ENCODE results near the gene IFNA6. TPM values are rescaled to one million over a fixed set of nuclear protein-coding genes. Genes with fewer than 3 reads are reported as not detected.
A peak's percentile ranks its signal among the peaks of the same experiment; 100 is the strongest.

IFNA6 gene
- total and polyA plus RNA-seq, 2 donors (not counting 1 experiment from before 2014, with no cell fraction given) = not detected

DNA sequence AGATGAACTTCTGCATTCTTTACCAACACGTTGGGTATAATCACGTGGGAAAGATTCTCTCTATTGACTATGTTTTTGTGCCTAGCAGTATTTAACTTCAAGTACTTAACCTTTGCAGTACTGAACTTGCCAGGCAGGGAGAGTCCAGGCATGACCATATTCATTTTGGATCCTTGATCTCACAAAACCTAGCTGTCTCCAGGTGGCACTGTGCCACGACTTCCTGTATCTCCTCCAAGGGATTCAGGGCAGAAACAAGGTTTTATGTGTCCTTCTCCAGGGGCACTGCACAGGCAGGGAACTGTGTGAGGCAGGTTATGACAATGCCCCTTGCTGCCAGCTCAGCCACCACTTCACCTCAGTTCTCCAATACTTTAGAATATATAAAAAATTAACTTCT is 33.8 kb downstream of the IFNA6 start:
- no peaks in the 10 kb centered on the region for H3K36me3 ChIP-seq (ENCODE audit: control insufficient read depth, insufficient read depth, low read length)
- H3K4me1 ChIP-seq (ENCODE audit: control insufficient read depth, extremely low read depth, insufficient read depth, low read length) = no peaks in the 10 kb centered on the region
- H3K4me2 ChIP-seq (ENCODE audit: extremely low read depth, insufficient read depth, low read length) = no peak overlapping the region
- no peak overlapping the region for H3K4me3 ChIP-seq (replicated peaks in 1 of 4; ENCODE audit: control extremely low read depth in 1 of 4, insufficient read depth in 1 of 4, low read depth in 3 of 4, low read length in 4 of 4)
- TF ChIP-seq, protein P1, sequence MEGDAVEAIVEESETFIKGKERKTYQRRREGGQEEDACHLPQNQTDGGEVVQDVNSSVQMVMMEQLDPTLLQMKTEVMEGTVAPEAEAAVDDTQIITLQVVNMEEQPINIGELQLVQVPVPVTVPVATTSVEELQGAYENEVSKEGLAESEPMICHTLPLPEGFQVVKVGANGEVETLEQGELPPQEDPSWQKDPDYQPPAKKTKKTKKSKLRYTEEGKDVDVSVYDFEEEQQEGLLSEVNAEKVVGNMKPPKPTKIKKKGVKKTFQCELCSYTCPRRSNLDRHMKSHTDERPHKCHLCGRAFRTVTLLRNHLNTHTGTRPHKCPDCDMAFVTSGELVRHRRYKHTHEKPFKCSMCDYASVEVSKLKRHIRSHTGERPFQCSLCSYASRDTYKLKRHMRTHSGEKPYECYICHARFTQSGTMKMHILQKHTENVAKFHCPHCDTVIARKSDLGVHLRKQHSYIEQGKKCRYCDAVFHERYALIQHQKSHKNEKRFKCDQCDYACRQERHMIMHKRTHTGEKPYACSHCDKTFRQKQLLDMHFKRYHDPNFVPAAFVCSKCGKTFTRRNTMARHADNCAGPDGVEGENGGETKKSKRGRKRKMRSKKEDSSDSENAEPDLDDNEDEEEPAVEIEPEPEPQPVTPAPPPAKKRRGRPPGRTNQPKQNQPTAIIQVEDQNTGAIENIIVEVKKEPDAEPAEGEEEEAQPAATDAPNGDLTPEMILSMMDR (conservative IDR thresholded peaks at IDR 0.05 in 1 of 2, IDR thresholded peaks at IDR 0.05 in 1 of 2; ENCODE audit: low read depth in 1 of 2, low read length in 2 of 2) = no peak
- TF ChIP-seq EZH2 (IDR thresholded peaks at IDR 0.05; ENCODE audit: low read length, missing control alignments) = no peak
- no peaks in the 10 kb centered on the region for H3K27me3 ChIP-seq (ENCODE audit: control insufficient read depth, insufficient read depth, low read length)
- no peak overlapping the region for H3K9ac ChIP-seq (ENCODE audit: insufficient read depth, low read length)
- no peaks in the 10 kb centered on the region for H4K20me1 ChIP-seq (ENCODE audit: control insufficient read depth, extremely low read depth, insufficient read depth, low read length)
- H3K9me3 ChIP-seq (ENCODE audit: control insufficient read depth, insufficient read depth, low read depth, low read length) = no peaks in the 10 kb centered on the region
- DNase-seq (ENCODE audit: low read depth in 2 of 2) = no peak
- H3K79me2 ChIP-seq (ENCODE audit: control insufficient read depth, insufficient read depth, low read length) = no peaks in the 10 kb centered on the region
- no peak overlapping the region for H2AFZ ChIP-seq (ENCODE audit: low read length)
- H3K27ac ChIP-seq (ENCODE audit: insufficient read depth, low read length) = no peak overlapping the region

GRCh38 chr9:21316032-21316842 is 34.5 kb downstream of the IFNA6 start:
- Histone ChIP-seq H4K20me1 (ENCODE audit: control insufficient read depth, extremely low read depth, insufficient read depth, low read length) (no peaks in the 10 kb centered on the region), H3K27ac (ENCODE audit: insufficient read depth, low read length) (no peak overlapping the region), H3K9ac (ENCODE audit: insufficient read depth, low read length) (no peak overlapping the region), H3K4me2 (ENCODE audit: extremely low read depth, insufficient read depth, low read length) (no peak overlapping the region), H3K4me3 (replicated peaks in 1 of 4; ENCODE audit: control extremely low read depth in 1 of 4, insufficient read depth in 1 of 4, low read depth in 3 of 4, low read length in 4 of 4) (no peak overlapping the region), H2AFZ (ENCODE audit: low read length) (no peak overlapping the region), H3K27me3 (ENCODE audit: control insufficient read depth, insufficient read depth, low read length) (no peaks in the 10 kb centered on the region), H3K4me1 (ENCODE audit: control insufficient read depth, extremely low read depth, insufficient read depth, low read length) (no peaks in the 10 kb centered on the region), H3K36me3 (ENCODE audit: control insufficient read depth, insufficient read depth, low read length) (no peaks in the 10 kb centered on the region), H3K79me2 (ENCODE audit: control insufficient read depth, insufficient read depth, low read length) (no peaks in the 10 kb centered on the region), H3K9me3 (ENCODE audit: control insufficient read depth, insufficient read depth, low read depth, low read length) (no peaks in the 10 kb centered on the region)
- peak in 1 of 2 donors; percentile 18 for DNase-seq (ENCODE audit: low read depth in 2 of 2)
- TF ChIP-seq, protein P1 (conservative IDR thresholded peaks at IDR 0.05 in 1 of 2, IDR thresholded peaks at IDR 0.05 in 1 of 2; ENCODE audit: low read depth in 1 of 2, low read length in 2 of 2) = no peak
- no peak for TF ChIP-seq EZH2 (IDR thresholded peaks at IDR 0.05; ENCODE audit: low read length, missing control alignments)

GRCh38 chr9:21314152-21314551 is 36.5 kb downstream of the IFNA6 start:
- Histone ChIP-seq H4K20me1 (ENCODE audit: control insufficient read depth, extremely low read depth, insufficient read depth, low read length) (no peaks in the 10 kb centered on the region), H3K9ac (ENCODE audit: insufficient read depth, low read length) (no peak overlapping the region), H2AFZ (ENCODE audit: low read length) (no peak overlapping the region), H3K4me2 (ENCODE audit: extremely low read depth, insufficient read depth, low read length) (no peak overlapping the region), H3K4me3 (replicated peaks in 1 of 4; ENCODE audit: control extremely low read depth in 1 of 4, insufficient read depth in 1 of 4, low read depth in 3 of 4, low read length in 4 of 4) (no peak overlapping the region), H3K27me3 (ENCODE audit: control insufficient read depth, insufficient read depth, low read length) (no peaks in the 10 kb centered on the region), H3K36me3 (ENCODE audit: control insufficient read depth, insufficient read depth, low read length) (no peaks in the 10 kb centered on the region), H3K27ac (ENCODE audit: insufficient read depth, low read length) (no peak overlapping the region), H3K4me1 (ENCODE audit: control insufficient read depth, extremely low read depth, insufficient read depth, low read length) (no peaks in the 10 kb centered on the region), H3K79me2 (ENCODE audit: control insufficient read depth, insufficient read depth, low read length) (no peaks in the 10 kb centered on the region), H3K9me3 (ENCODE audit: control insufficient read depth, insufficient read depth, low read depth, low read length) (no peaks in the 10 kb centered on the region)
- TF ChIP-seq, protein P1 (conservative IDR thresholded peaks at IDR 0.05 in 1 of 2, IDR thresholded peaks at IDR 0.05 in 1 of 2; ENCODE audit: low read depth in 1 of 2, low read length in 2 of 2) = no peak
- TF ChIP-seq EZH2 (IDR thresholded peaks at IDR 0.05; ENCODE audit: low read length, missing control alignments) = no peak
- no peak for DNase-seq (ENCODE audit: low read depth in 2 of 2)

Data from fibroblast of lung (primary cell).